Measurements from ENCODE around the gene HEG1. TPM values are rescaled to one million over a fixed set of nuclear protein-coding genes. Genes with fewer than 3 reads are reported as not detected.

The HEG1 gene
- total and polyA plus RNA-seq, 2 of the 13 experiments (the other 11 are each of a cell fraction or from before 2014, with no cell fraction given), result 10.7 to 18.2 TPM

DNA sequence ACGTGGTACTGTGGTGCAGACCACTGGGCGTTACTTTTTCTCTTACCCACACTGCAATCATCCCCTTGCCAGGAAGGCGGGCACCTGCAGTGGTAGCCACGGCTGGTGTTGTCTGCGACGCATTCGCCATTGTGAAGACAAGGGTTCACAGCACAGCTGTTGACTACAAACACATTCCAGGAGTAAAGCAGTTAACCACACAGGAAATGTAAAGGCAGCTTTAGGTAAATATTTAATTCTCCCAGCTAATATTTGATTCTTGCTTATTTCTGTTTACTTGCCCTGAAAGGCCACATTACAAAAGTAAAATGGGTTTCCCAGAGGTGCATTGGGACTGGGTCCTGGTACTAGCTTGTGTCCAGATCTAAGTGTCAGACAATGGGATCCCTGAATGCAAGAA lies 45.4 kb downstream of the HEG1 start (continued):
- TF ChIP-seq MED13 (CRISPR knock-in tag; IDR thresholded peaks at IDR 0.05), result no peak
- TF ChIP-seq TBP (CRISPR knock-in tag; IDR thresholded peaks at IDR 0.05), result no peak
- TF ChIP-seq ZNF232 (CRISPR knock-in tag; IDR thresholded peaks at IDR 0.05; ENCODE audit: borderline replicate concordance), result no peak
- TF ChIP-seq ATRX (CRISPR knock-in tag; IDR thresholded peaks at IDR 0.05; ENCODE audit: borderline replicate concordance), result no peak
- no peak for TF ChIP-seq FOXA1 (IDR thresholded peaks at IDR 0.05)
- TF ChIP-seq FOXA1 (CRISPR knock-in tag; IDR thresholded peaks at IDR 0.05), result peak; percentile 47; the same call in 1 of the 2 replicates
- TF ChIP-seq, protein P1, sequence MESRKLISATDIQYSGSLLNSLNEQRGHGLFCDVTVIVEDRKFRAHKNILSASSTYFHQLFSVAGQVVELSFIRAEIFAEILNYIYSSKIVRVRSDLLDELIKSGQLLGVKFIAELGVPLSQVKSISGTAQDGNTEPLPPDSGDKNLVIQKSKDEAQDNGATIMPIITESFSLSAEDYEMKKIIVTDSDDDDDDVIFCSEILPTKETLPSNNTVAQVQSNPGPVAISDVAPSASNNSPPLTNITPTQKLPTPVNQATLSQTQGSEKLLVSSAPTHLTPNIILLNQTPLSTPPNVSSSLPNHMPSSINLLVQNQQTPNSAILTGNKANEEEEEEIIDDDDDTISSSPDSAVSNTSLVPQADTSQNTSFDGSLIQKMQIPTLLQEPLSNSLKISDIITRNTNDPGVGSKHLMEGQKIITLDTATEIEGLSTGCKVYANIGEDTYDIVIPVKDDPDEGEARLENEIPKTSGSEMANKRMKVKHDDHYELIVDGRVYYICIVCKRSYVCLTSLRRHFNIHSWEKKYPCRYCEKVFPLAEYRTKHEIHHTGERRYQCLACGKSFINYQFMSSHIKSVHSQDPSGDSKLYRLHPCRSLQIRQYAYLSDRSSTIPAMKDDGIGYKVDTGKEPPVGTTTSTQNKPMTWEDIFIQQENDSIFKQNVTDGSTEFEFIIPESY (CRISPR knock-in tag; IDR thresholded peaks at IDR 0.05), result peak; percentile 59; the same call in 1 of the 2 replicates
- peak; percentile 85 for TF ChIP-seq ISL2 (CRISPR knock-in tag; IDR thresholded peaks at IDR 0.05)
- TF ChIP-seq AHDC1 (CRISPR knock-in tag; IDR thresholded peaks at IDR 0.05; ENCODE audit: borderline replicate concordance), result no peak
- TF ChIP-seq MAFG (CRISPR knock-in tag; IDR thresholded peaks at IDR 0.05), result no peak
- TF ChIP-seq ZKSCAN1 (IDR thresholded peaks at IDR 0.05; ENCODE audit: low read length), result no peak
- TF ChIP-seq SMAD3 (CRISPR knock-in tag; IDR thresholded peaks at IDR 0.05), result 0 out of 2 replicates have a peak, but pooled peaks have one; percentile 29
- no peak for TF ChIP-seq ZNF367 (CRISPR knock-in tag; IDR thresholded peaks at IDR 0.05; ENCODE audit: borderline replicate concordance)
- peak; percentile 78 for TF ChIP-seq FOXA3 (CRISPR knock-in tag; IDR thresholded peaks at IDR 0.05)
- TF ChIP-seq MZF1 (CRISPR knock-in tag; IDR thresholded peaks at IDR 0.05; ENCODE audit: borderline replicate concordance), result no peak
- no peak for TF ChIP-seq SOX6 (IDR thresholded peaks at IDR 0.05)
- TF ChIP-seq SOX6 (CRISPR knock-in tag; IDR thresholded peaks at IDR 0.05), result peak; percentile 81
- TF ChIP-seq ETV5 (CRISPR knock-in tag; IDR thresholded peaks at IDR 0.05; ENCODE audit: borderline replicate concordance), result peak; percentile 53; the same call in 1 of the 2 replicates
- TF ChIP-seq ZNF816 (CRISPR knock-in tag; IDR thresholded peaks at IDR 0.05; ENCODE audit: borderline replicate concordance), result no peak
- TF ChIP-seq TCF7 (IDR thresholded peaks at IDR 0.05; ENCODE audit: low read depth), result peak; percentile 41; the same call in 1 of the 2 replicates
- TF ChIP-seq, protein P2, sequence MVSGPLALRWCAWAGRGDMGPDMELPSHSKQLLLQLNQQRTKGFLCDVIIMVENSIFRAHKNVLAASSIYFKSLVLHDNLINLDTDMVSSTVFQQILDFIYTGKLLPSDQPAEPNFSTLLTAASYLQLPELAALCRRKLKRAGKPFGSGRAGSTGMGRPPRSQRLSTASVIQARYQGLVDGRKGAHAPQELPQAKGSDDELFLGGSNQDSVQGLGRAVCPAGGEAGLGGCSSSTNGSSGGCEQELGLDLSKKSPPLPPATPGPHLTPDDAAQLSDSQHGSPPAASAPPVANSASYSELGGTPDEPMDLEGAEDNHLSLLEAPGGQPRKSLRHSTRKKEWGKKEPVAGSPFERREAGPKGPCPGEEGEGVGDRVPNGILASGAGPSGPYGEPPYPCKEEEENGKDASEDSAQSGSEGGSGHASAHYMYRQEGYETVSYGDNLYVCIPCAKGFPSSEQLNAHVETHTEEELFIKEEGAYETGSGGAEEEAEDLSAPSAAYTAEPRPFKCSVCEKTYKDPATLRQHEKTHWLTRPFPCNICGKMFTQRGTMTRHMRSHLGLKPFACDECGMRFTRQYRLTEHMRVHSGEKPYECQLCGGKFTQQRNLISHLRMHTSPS (CRISPR knock-in tag; IDR thresholded peaks at IDR 0.05; ENCODE audit: low read depth), result peak; percentile 51; the same call in 1 of the 2 replicates
- 0 out of 2 replicates have a peak, but pooled peaks have one; percentile 35 for TF ChIP-seq CREM (IDR thresholded peaks at IDR 0.05)
- TF ChIP-seq CREM (CRISPR knock-in tag; IDR thresholded peaks at IDR 0.05), result no peak
- TF ChIP-seq ZFX (CRISPR knock-in tag; IDR thresholded peaks at IDR 0.05; ENCODE audit: low read depth), result no peak
- TF ChIP-seq SALL1 (CRISPR knock-in tag; IDR thresholded peaks at IDR 0.05), result peak; percentile 53

Measured in HepG2 (cell line).